ENCODE data around the gene NSRP1.

NSRP1 gene

GRCh38 chr17:30148376-30148775, 31.8 kb downstream of the NSRP1 start:
- H3K79me2 ChIP-seq (ENCODE audit: insufficient read depth, low read length), result peaks cover 74% of the 10 kb centered on the region
- DNase-seq (no peak), ATAC-seq (ENCODE audit: insufficient read depth, low read depth) (no peak)
- no peaks in the 10 kb centered on the region for H3K27me3 ChIP-seq (ENCODE audit: insufficient read depth, low read length, poor library complexity)
- no peak overlapping the region for H3K9ac ChIP-seq (ENCODE audit: low read depth, low read length)
- H3K4me3 ChIP-seq (ENCODE audit: low read depth in 1 of 2, low read length in 2 of 2), result no peak overlapping the region
- H3K27ac ChIP-seq (ENCODE audit: low read length), result no peak overlapping the region
- H3K9me3 ChIP-seq (ENCODE audit: insufficient read depth, low read length, severe bottlenecking), result no peaks in the 10 kb centered on the region
- H2AFZ ChIP-seq (ENCODE audit: low read depth, low read length), result no peak overlapping the region
- no peak overlapping the region for H3K4me2 ChIP-seq (ENCODE audit: insufficient read depth, low read length)
- TF ChIP-seq CTCF (IDR thresholded peaks at IDR 0.05; ENCODE audit: borderline replicate concordance, extremely low read depth, low read length, poor library complexity, severe bottlenecking), result no peak
- TF ChIP-seq EZH2 (IDR thresholded peaks at IDR 0.05; ENCODE audit: borderline replicate concordance, low read depth, low read length, severe bottlenecking), result no peak
- peaks cover 8% of the 10 kb centered on the region; the same call in 1 of the 2 replicates for H3K36me3 ChIP-seq (ENCODE audit: insufficient read depth, low read length)
- no peaks in the 10 kb centered on the region for H3K4me1 ChIP-seq (ENCODE audit: insufficient read depth, low read length)
- peaks cover 11% of the 10 kb centered on the region; the same call in 1 of the 2 replicates for H4K20me1 ChIP-seq (ENCODE audit: insufficient read depth, low read length)

GRCh38 chr17:30151471-30151870, 34.9 kb downstream of the NSRP1 start:
- H3K36me3 ChIP-seq (ENCODE audit: insufficient read depth, low read length), result peaks cover 19% of the 10 kb centered on the region; the same call in 1 of the 2 replicates
- H4K20me1 ChIP-seq (ENCODE audit: insufficient read depth, low read length), result peaks cover 4% of the 10 kb centered on the region; the same call in 1 of the 2 replicates
- no peak for TF ChIP-seq EZH2 (IDR thresholded peaks at IDR 0.05; ENCODE audit: borderline replicate concordance, low read depth, low read length, severe bottlenecking)
- no peak for TF ChIP-seq CTCF (IDR thresholded peaks at IDR 0.05; ENCODE audit: borderline replicate concordance, extremely low read depth, low read length, poor library complexity, severe bottlenecking)
- no peak for DNase-seq
- H3K4me2 ChIP-seq (ENCODE audit: insufficient read depth, low read length), result no peak overlapping the region
- ATAC-seq (ENCODE audit: insufficient read depth, low read depth), result no peak
- no peaks in the 10 kb centered on the region for H3K27me3 ChIP-seq (ENCODE audit: insufficient read depth, low read length, poor library complexity)
- no peaks in the 10 kb centered on the region for H3K9me3 ChIP-seq (ENCODE audit: insufficient read depth, low read length, severe bottlenecking)
- peaks cover 70% of the 10 kb centered on the region for H3K79me2 ChIP-seq (ENCODE audit: insufficient read depth, low read length)
- H3K27ac ChIP-seq (ENCODE audit: low read length), result no peak overlapping the region
- no peak overlapping the region for H3K4me3 ChIP-seq (ENCODE audit: low read depth in 1 of 2, low read length in 2 of 2)
- H3K4me1 ChIP-seq (ENCODE audit: insufficient read depth, low read length), result no peaks in the 10 kb centered on the region
- H2AFZ ChIP-seq (ENCODE audit: low read depth, low read length), result no peak overlapping the region
- no peak overlapping the region for H3K9ac ChIP-seq (ENCODE audit: low read depth, low read length)

GRCh38 chr17:30153463-30153862, 36.8 kb downstream of the NSRP1 start:
- Histone ChIP-seq H3K27me3 (ENCODE audit: insufficient read depth, low read length, poor library complexity) (no peaks in the 10 kb centered on the region), H3K79me2 (ENCODE audit: insufficient read depth, low read length) (peaks cover 74% of the 10 kb centered on the region), H3K27ac (ENCODE audit: low read length) (no peak overlapping the region), H3K9me3 (ENCODE audit: insufficient read depth, low read length, severe bottlenecking) (no peaks in the 10 kb centered on the region), H3K9ac (ENCODE audit: low read depth, low read length) (no peak overlapping the region), H3K4me2 (ENCODE audit: insufficient read depth, low read length) (no peak overlapping the region), H3K4me1 (ENCODE audit: insufficient read depth, low read length) (no peaks in the 10 kb centered on the region), H4K20me1 (ENCODE audit: insufficient read depth, low read length) (peaks cover 3% of the 10 kb centered on the region; the same call in 1 of the 2 replicates), H3K4me3 (ENCODE audit: low read depth in 1 of 2, low read length in 2 of 2) (no peak overlapping the region), H3K36me3 (ENCODE audit: insufficient read depth, low read length) (peaks cover 34% of the 10 kb centered on the region), H2AFZ (ENCODE audit: low read depth, low read length) (no peak overlapping the region)
- DNase-seq (no peak), ATAC-seq (ENCODE audit: insufficient read depth, low read depth) (no peak)
- no peak for TF ChIP-seq CTCF (IDR thresholded peaks at IDR 0.05; ENCODE audit: borderline replicate concordance, extremely low read depth, low read length, poor library complexity, severe bottlenecking)
- TF ChIP-seq EZH2 (IDR thresholded peaks at IDR 0.05; ENCODE audit: borderline replicate concordance, low read depth, low read length, severe bottlenecking), result no peak

GRCh38 chr17:30155389-30155788, 38.8 kb downstream of the NSRP1 start:
- DNase-seq (no peak), ATAC-seq (ENCODE audit: insufficient read depth, low read depth) (no peak)
- Histone ChIP-seq H3K36me3 (ENCODE audit: insufficient read depth, low read length) (peaks cover 42% of the 10 kb centered on the region), H3K27me3 (ENCODE audit: insufficient read depth, low read length, poor library complexity) (no peaks in the 10 kb centered on the region), H3K4me1 (ENCODE audit: insufficient read depth, low read length) (no peaks in the 10 kb centered on the region), H3K9ac (ENCODE audit: low read depth, low read length) (no peak overlapping the region), H4K20me1 (ENCODE audit: insufficient read depth, low read length) (peaks cover 3% of the 10 kb centered on the region; the same call in 1 of the 2 replicates), H3K9me3 (ENCODE audit: insufficient read depth, low read length, severe bottlenecking) (no peaks in the 10 kb centered on the region), H3K4me3 (ENCODE audit: low read depth in 1 of 2, low read length in 2 of 2) (no peak overlapping the region), H2AFZ (ENCODE audit: low read depth, low read length) (no peak overlapping the region), H3K4me2 (ENCODE audit: insufficient read depth, low read length) (no peak overlapping the region), H3K79me2 (ENCODE audit: insufficient read depth, low read length) (peaks cover 80% of the 10 kb centered on the region), H3K27ac (ENCODE audit: low read length) (no peak overlapping the region)
- TF ChIP-seq CTCF (IDR thresholded peaks at IDR 0.05; ENCODE audit: borderline replicate concordance, extremely low read depth, low read length, poor library complexity, severe bottlenecking), result no peak
- TF ChIP-seq EZH2 (IDR thresholded peaks at IDR 0.05; ENCODE audit: borderline replicate concordance, low read depth, low read length, severe bottlenecking), result no peak

Measured in DND-41 (cell line).